ENCODE measurements around the gene ESYT1. TPM values are rescaled to one million over a fixed set of nuclear protein-coding genes. Genes with fewer than 3 reads are reported as not detected.

The ESYT1 gene
- total and polyA plus RNA-seq, 9 of the 15 experiments (the other 6 are each of a cell fraction or from before 2014, with no cell fraction given), result 132 to 420 (median 164) TPM

GRCh38 chr12:56193025-56193578 is 65.0 kb downstream of the ESYT1 start (continued):
- TF ChIP-seq REST (IDR thresholded peaks at IDR 0.05; ENCODE audit: borderline replicate concordance) (peak; percentile 78; the same call in 1 of the 2 replicates), REST (CRISPR knock-in tag; IDR thresholded peaks at IDR 0.05; ENCODE audit: low read depth) (no peak)

Other genes with a start within 250 kb of the ESYT1 start
Only the 7 nearest of the 26 such genes appear.
- 3.6 and 4.2 TPM in 2 replicates for gene ERBB3, start 48.1 kb upstream of the ESYT1 start, total RNA-seq (2014; rRNA removed)
- gene ERBB3, start 48.1 kb upstream of the ESYT1 start, total RNA-seq (2014; rRNA removed; fragmentation: Illumina TruSeq; extraction: Trizol), result 2.6 and 3.1 TPM in 2 replicates
- 2.0 and 2.6 TPM in 2 replicates for gene ERBB3, start 48.1 kb upstream of the ESYT1 start, total RNA-seq (2015; rRNA removed; fragmentation: Illumina TruSeq; extraction: Trizol)
- gene ERBB3, start 48.1 kb upstream of the ESYT1 start, total RNA-seq (2021), result 5.1 and 5.5 TPM in 2 replicates
- gene ERBB3, start 48.1 kb upstream of the ESYT1 start, polyA plus RNA-seq (2011; rRNA removed), result 5.3 and 12.2 TPM in 2 replicates
- gene ERBB3, start 48.1 kb upstream of the ESYT1 start, polyA plus RNA-seq (2014; fragmentation: Illumina TruSeq; extraction: Trizol), result 4.0 and 5.4 TPM in 2 replicates
- gene ERBB3, start 48.1 kb upstream of the ESYT1 start, polyA plus RNA-seq (2014; fragmentation: Nextera tagmentation; extraction: Ambion mirVana), result 1 to 10 TPM; 1.5 to 1.8 TPM
- 3.8 and 7.4 TPM in 2 replicates for gene ERBB3, start 48.1 kb upstream of the ESYT1 start, polyA plus RNA-seq (2014; rRNA removed)
- 740 and 811 TPM in 2 replicates for gene PA2G4, start 23.7 kb upstream of the ESYT1 start, total RNA-seq (2014; rRNA removed)
- 547 and 561 TPM in 2 replicates for gene PA2G4, start 23.7 kb upstream of the ESYT1 start, total RNA-seq (2014; rRNA removed; fragmentation: Illumina TruSeq; extraction: Trizol)
- 712 TPM in 2 replicates for gene PA2G4, start 23.7 kb upstream of the ESYT1 start, total RNA-seq (2015; rRNA removed; fragmentation: Illumina TruSeq; extraction: Trizol)
- gene PA2G4, start 23.7 kb upstream of the ESYT1 start, total RNA-seq (2021), result 463 and 470 TPM in 2 replicates
- 650 and 925 TPM in 2 replicates for gene PA2G4, start 23.7 kb upstream of the ESYT1 start, polyA plus RNA-seq (2011; rRNA removed)
- gene PA2G4, start 23.7 kb upstream of the ESYT1 start, polyA plus RNA-seq (2014; fragmentation: Illumina TruSeq; extraction: Trizol), result 777 and 884 TPM in 2 replicates
- 100 to 1,000 TPM; 230 to 303 TPM for gene PA2G4, start 23.7 kb upstream of the ESYT1 start, polyA plus RNA-seq (2014; fragmentation: Nextera tagmentation; extraction: Ambion mirVana)
- gene PA2G4, start 23.7 kb upstream of the ESYT1 start, polyA plus RNA-seq (2014; rRNA removed), result 637 and 638 TPM in 2 replicates
- gene RPL41, start 11.6 kb upstream of the ESYT1 start, total RNA-seq (2014; rRNA removed), result 4,680 and 5,042 TPM in 2 replicates
- 4,828 and 4,834 TPM in 2 replicates for gene RPL41, start 11.6 kb upstream of the ESYT1 start, total RNA-seq (2014; rRNA removed; fragmentation: Illumina TruSeq; extraction: Trizol)
- 4,355 and 4,529 TPM in 2 replicates for gene RPL41, start 11.6 kb upstream of the ESYT1 start, total RNA-seq (2015; rRNA removed; fragmentation: Illumina TruSeq; extraction: Trizol)
- 3,403 and 3,805 TPM in 2 replicates for gene RPL41, start 11.6 kb upstream of the ESYT1 start, total RNA-seq (2021)
- gene RPL41, start 11.6 kb upstream of the ESYT1 start, polyA plus RNA-seq (2011; rRNA removed), result 9,327 and 10,494 TPM in 2 replicates
- 5,551 and 5,604 TPM in 2 replicates for gene RPL41, start 11.6 kb upstream of the ESYT1 start, polyA plus RNA-seq (2014; fragmentation: Illumina TruSeq; extraction: Trizol)
- gene RPL41, start 11.6 kb upstream of the ESYT1 start, polyA plus RNA-seq (2014; fragmentation: Nextera tagmentation; extraction: Ambion mirVana), result over 10,000 TPM; 10,697 to 11,276 TPM
- 6,115 and 7,868 TPM in 2 replicates for gene RPL41, start 11.6 kb upstream of the ESYT1 start, polyA plus RNA-seq (2014; rRNA removed)
- 2.2 and 2.3 TPM in 2 replicates for gene ZC3H10, start 10.0 kb upstream of the ESYT1 start, total RNA-seq (2014; rRNA removed)
- gene ZC3H10, start 10.0 kb upstream of the ESYT1 start, total RNA-seq (2014; rRNA removed; fragmentation: Illumina TruSeq; extraction: Trizol), result 2.4 and 2.7 TPM in 2 replicates
- 3.0 and 3.8 TPM in 2 replicates for gene ZC3H10, start 10.0 kb upstream of the ESYT1 start, total RNA-seq (2015; rRNA removed; fragmentation: Illumina TruSeq; extraction: Trizol)
- gene ZC3H10, start 10.0 kb upstream of the ESYT1 start, total RNA-seq (2021), result 3.3 and 4.1 TPM in 2 replicates
- 1.0 and 1.1 TPM in 2 replicates for gene ZC3H10, start 10.0 kb upstream of the ESYT1 start, polyA plus RNA-seq (2011; rRNA removed)
- 1.6 and 1.9 TPM in 2 replicates for gene ZC3H10, start 10.0 kb upstream of the ESYT1 start, polyA plus RNA-seq (2014; fragmentation: Illumina TruSeq; extraction: Trizol)
- under 1 TPM; 0.31 to 0.46 TPM for gene ZC3H10, start 10.0 kb upstream of the ESYT1 start, polyA plus RNA-seq (2014; fragmentation: Nextera tagmentation; extraction: Ambion mirVana)
- 1.4 and 1.7 TPM in 2 replicates for gene ZC3H10, start 10.0 kb upstream of the ESYT1 start, polyA plus RNA-seq (2014; rRNA removed)
- gene MYL6B, start 24.3 kb downstream of the ESYT1 start, total RNA-seq (2014; rRNA removed), result 67.3 and 70.7 TPM in 2 replicates
- gene MYL6B, start 24.3 kb downstream of the ESYT1 start, total RNA-seq (2014; rRNA removed; fragmentation: Illumina TruSeq; extraction: Trizol), result 32.9 and 42.8 TPM in 2 replicates
- gene MYL6B, start 24.3 kb downstream of the ESYT1 start, total RNA-seq (2015; rRNA removed; fragmentation: Illumina TruSeq; extraction: Trizol), result 65.2 and 69.4 TPM in 2 replicates
- gene MYL6B, start 24.3 kb downstream of the ESYT1 start, total RNA-seq (2021), result 77.3 and 95.4 TPM in 2 replicates
- gene MYL6B, start 24.3 kb downstream of the ESYT1 start, polyA plus RNA-seq (2011; rRNA removed), result 65.7 and 66.5 TPM in 2 replicates
- 55.7 and 65.2 TPM in 2 replicates for gene MYL6B, start 24.3 kb downstream of the ESYT1 start, polyA plus RNA-seq (2014; fragmentation: Illumina TruSeq; extraction: Trizol)
- gene MYL6B, start 24.3 kb downstream of the ESYT1 start, polyA plus RNA-seq (2014; fragmentation: Nextera tagmentation; extraction: Ambion mirVana), result 10 to 100 TPM; 48.2 to 68.6 TPM
- gene MYL6B, start 24.3 kb downstream of the ESYT1 start, polyA plus RNA-seq (2014; rRNA removed), result 69.7 and 75.5 TPM in 2 replicates
- 732 and 768 TPM in 2 replicates for gene MYL6, start 30.1 kb downstream of the ESYT1 start, total RNA-seq (2014; rRNA removed)
- 816 and 934 TPM in 2 replicates for gene MYL6, start 30.1 kb downstream of the ESYT1 start, total RNA-seq (2014; rRNA removed; fragmentation: Illumina TruSeq; extraction: Trizol)
- 939 and 958 TPM in 2 replicates for gene MYL6, start 30.1 kb downstream of the ESYT1 start, total RNA-seq (2015; rRNA removed; fragmentation: Illumina TruSeq; extraction: Trizol)
- gene MYL6, start 30.1 kb downstream of the ESYT1 start, total RNA-seq (2021), result 535 and 557 TPM in 2 replicates
- gene MYL6, start 30.1 kb downstream of the ESYT1 start, polyA plus RNA-seq (2011; rRNA removed), result 1,427 and 1,548 TPM in 2 replicates
- 745 and 824 TPM in 2 replicates for gene MYL6, start 30.1 kb downstream of the ESYT1 start, polyA plus RNA-seq (2014; fragmentation: Illumina TruSeq; extraction: Trizol)
- 1,000 to 10,000 TPM; 1,377 to 1,664 TPM for gene MYL6, start 30.1 kb downstream of the ESYT1 start, polyA plus RNA-seq (2014; fragmentation: Nextera tagmentation; extraction: Ambion mirVana)
- gene MYL6, start 30.1 kb downstream of the ESYT1 start, polyA plus RNA-seq (2014; rRNA removed), result 954 and 1,028 TPM in 2 replicates
- gene SMARCC2, start 61.2 kb downstream of the ESYT1 start, total RNA-seq (2014; rRNA removed), result 30.8 and 32.4 TPM in 2 replicates
- 36.6 and 41.1 TPM in 2 replicates for gene SMARCC2, start 61.2 kb downstream of the ESYT1 start, total RNA-seq (2014; rRNA removed; fragmentation: Illumina TruSeq; extraction: Trizol)
- 35.0 and 35.9 TPM in 2 replicates for gene SMARCC2, start 61.2 kb downstream of the ESYT1 start, total RNA-seq (2015; rRNA removed; fragmentation: Illumina TruSeq; extraction: Trizol)
- 70.2 and 86.0 TPM in 2 replicates for gene SMARCC2, start 61.2 kb downstream of the ESYT1 start, total RNA-seq (2021)
- 45.1 and 64.6 TPM in 2 replicates for gene SMARCC2, start 61.2 kb downstream of the ESYT1 start, polyA plus RNA-seq (2011; rRNA removed)
- 75.9 and 84.8 TPM in 2 replicates for gene SMARCC2, start 61.2 kb downstream of the ESYT1 start, polyA plus RNA-seq (2014; fragmentation: Illumina TruSeq; extraction: Trizol)
- gene SMARCC2, start 61.2 kb downstream of the ESYT1 start, polyA plus RNA-seq (2014; fragmentation: Nextera tagmentation; extraction: Ambion mirVana), result 10 to 100 TPM; 11.9 to 29.1 TPM
- 49.8 and 54.0 TPM in 2 replicates for gene SMARCC2, start 61.2 kb downstream of the ESYT1 start, polyA plus RNA-seq (2014; rRNA removed)

All from K562 (cell line).